Measurements from ENCODE around the gene KRT85.

The KRT85 gene

DNA sequence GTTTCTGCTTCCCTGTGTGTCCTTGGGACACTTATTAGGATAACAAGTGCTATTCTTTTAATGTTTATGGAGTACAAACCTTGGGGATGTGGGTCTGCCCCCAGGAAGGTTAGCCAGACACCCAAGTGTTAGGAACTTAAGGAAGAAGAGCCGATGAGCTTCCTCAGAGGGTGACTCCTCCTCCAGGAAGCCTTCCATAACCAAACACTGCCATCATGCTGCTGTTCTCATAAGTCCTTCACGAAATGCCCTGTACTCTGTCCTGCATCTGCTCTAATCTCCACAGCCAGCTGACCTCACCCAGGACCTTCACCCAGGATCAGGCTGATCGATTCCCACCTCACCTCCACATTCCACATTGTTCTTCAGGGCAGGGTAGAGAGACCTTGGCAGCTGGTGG, 1.2 kb upstream of the KRT85 start:
- Histone ChIP-seq H3F3A (ENCODE audit: insufficient read depth, low read length) (no peaks in the 10 kb centered on the region), H3K9ac (ENCODE audit: low read length) (no peak overlapping the region), H3K79me2 (ENCODE audit: low read length) (no peaks in the 10 kb centered on the region), H3K4me2 (ENCODE audit: low read depth, low read length) (no peak overlapping the region), H3K4me3 (ENCODE audit: low read length) (no peak overlapping the region), H3K9me3 (replicated peaks; ENCODE audit: insufficient read depth, low read length) (no peaks in the 10 kb centered on the region), H3K27me3 (replicated peaks; ENCODE audit: insufficient read depth, low read length) (peaks cover 95% of the 10 kb centered on the region), H3K4me1 (ENCODE audit: low read length) (no peaks in the 10 kb centered on the region), H3K9me2 (replicated peaks; ENCODE audit: insufficient read depth, low read length) (no peaks in the 10 kb centered on the region), H2AFZ (ENCODE audit: low read length) (no peak overlapping the region), H4K20me1 (ENCODE audit: insufficient read depth, low read length) (no peaks in the 10 kb centered on the region), H3K36me3 (replicated peaks; ENCODE audit: insufficient read depth, low read length) (no peaks in the 10 kb centered on the region), H3K27ac (ENCODE audit: low read length) (no peak overlapping the region)
- no peak for DNase-seq
- TF ChIP-seq EZH2phosphoT487 (IDR thresholded peaks at IDR 0.05; ENCODE audit: low read length) (no peak), EZH2 (optimal IDR thresholded peaks at IDR 0.05; ENCODE audit: low read depth, low read length) (no peak)
- TF ChIP-seq, protein P1, sequence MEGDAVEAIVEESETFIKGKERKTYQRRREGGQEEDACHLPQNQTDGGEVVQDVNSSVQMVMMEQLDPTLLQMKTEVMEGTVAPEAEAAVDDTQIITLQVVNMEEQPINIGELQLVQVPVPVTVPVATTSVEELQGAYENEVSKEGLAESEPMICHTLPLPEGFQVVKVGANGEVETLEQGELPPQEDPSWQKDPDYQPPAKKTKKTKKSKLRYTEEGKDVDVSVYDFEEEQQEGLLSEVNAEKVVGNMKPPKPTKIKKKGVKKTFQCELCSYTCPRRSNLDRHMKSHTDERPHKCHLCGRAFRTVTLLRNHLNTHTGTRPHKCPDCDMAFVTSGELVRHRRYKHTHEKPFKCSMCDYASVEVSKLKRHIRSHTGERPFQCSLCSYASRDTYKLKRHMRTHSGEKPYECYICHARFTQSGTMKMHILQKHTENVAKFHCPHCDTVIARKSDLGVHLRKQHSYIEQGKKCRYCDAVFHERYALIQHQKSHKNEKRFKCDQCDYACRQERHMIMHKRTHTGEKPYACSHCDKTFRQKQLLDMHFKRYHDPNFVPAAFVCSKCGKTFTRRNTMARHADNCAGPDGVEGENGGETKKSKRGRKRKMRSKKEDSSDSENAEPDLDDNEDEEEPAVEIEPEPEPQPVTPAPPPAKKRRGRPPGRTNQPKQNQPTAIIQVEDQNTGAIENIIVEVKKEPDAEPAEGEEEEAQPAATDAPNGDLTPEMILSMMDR (IDR thresholded peaks at IDR 0.05; ENCODE audit: low read length), result no peak

DNA sequence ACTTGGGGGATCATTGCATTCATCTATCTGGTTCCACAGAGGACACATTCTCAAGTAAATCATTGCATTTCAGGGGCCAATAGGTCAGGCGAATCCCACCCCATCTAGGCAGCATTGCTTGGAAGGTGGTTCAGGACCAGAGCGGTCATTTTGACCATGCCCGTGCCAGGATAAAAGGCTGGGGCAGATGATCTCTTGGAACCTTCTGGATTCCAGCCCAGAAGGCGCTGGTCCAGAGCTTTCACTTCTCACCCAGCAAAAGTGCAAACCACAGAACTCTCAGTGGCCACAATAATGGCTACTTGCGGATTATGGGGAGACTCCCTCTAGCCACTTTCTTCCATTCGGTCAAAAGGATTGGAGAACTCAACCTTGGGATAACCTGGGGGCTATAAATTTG, 595 bp upstream of the KRT85 start:
- H3K9ac ChIP-seq (ENCODE audit: low read length), result no peak overlapping the region
- H3K79me2 ChIP-seq (ENCODE audit: low read length), result no peaks in the 10 kb centered on the region
- no peaks in the 10 kb centered on the region for H3K9me2 ChIP-seq (replicated peaks; ENCODE audit: insufficient read depth, low read length)
- H3K27ac ChIP-seq (ENCODE audit: low read length), result no peak overlapping the region
- H4K20me1 ChIP-seq (ENCODE audit: insufficient read depth, low read length), result no peaks in the 10 kb centered on the region
- H3K4me1 ChIP-seq (ENCODE audit: low read length), result no peaks in the 10 kb centered on the region
- no peaks in the 10 kb centered on the region for H3F3A ChIP-seq (ENCODE audit: insufficient read depth, low read length)
- no peak overlapping the region for H3K4me2 ChIP-seq (ENCODE audit: low read depth, low read length)
- H3K27me3 ChIP-seq (replicated peaks; ENCODE audit: insufficient read depth, low read length), result peaks cover 98% of the 10 kb centered on the region
- no peak overlapping the region for H3K4me3 ChIP-seq (ENCODE audit: low read length)
- no peak overlapping the region for H2AFZ ChIP-seq (ENCODE audit: low read length)
- TF ChIP-seq, protein P1 (IDR thresholded peaks at IDR 0.05; ENCODE audit: low read length), result no peak
- TF ChIP-seq EZH2 (optimal IDR thresholded peaks at IDR 0.05; ENCODE audit: low read depth, low read length) (no peak), EZH2phosphoT487 (IDR thresholded peaks at IDR 0.05; ENCODE audit: low read length) (no peak)
- no peaks in the 10 kb centered on the region for H3K36me3 ChIP-seq (replicated peaks; ENCODE audit: insufficient read depth, low read length)
- DNase-seq, result no peak
- no peaks in the 10 kb centered on the region for H3K9me3 ChIP-seq (replicated peaks; ENCODE audit: insufficient read depth, low read length)

DNA sequence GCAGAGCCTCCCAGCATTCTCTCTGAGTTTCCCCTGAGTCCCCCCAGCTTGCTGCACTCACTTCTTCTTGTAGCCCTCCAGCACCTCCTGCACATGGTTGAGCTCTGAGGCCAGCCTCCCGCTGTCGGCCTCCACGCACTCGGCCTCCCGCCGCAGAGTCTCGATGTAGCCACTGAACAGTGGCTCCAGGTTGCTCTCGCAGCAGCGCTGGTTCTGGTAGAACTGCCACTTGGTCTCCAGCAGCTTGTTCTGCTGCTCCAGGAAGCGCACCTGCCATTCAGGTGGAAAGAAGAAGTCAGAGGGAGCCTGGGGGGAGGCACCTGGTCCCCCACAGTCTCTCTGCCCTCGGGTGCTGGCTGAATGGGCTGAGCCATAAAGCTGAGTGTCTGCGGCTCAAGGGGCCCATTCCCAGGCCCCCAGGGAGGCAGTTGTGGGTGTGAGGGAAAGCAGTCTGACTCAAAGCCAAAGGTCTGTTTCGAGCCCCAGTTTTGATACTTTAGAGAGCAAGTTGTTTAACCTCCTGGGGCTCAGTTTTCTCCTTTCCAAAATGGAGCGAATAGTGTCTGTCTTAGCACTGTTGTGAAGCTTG, 2.3 kb downstream of the KRT85 start:
- Histone ChIP-seq H3K9me2 (replicated peaks; ENCODE audit: insufficient read depth, low read length) (no peaks in the 10 kb centered on the region), H3K27me3 (replicated peaks; ENCODE audit: insufficient read depth, low read length) (peaks cover 97% of the 10 kb centered on the region), H3K4me2 (ENCODE audit: low read depth, low read length) (no peak overlapping the region), H3K27ac (ENCODE audit: low read length) (no peak overlapping the region), H2AFZ (ENCODE audit: low read length) (no peak overlapping the region), H3K36me3 (replicated peaks; ENCODE audit: insufficient read depth, low read length) (no peaks in the 10 kb centered on the region), H3K9me3 (replicated peaks; ENCODE audit: insufficient read depth, low read length) (no peaks in the 10 kb centered on the region), H3K4me1 (ENCODE audit: low read length) (no peaks in the 10 kb centered on the region), H3K4me3 (ENCODE audit: low read length) (no peak overlapping the region), H3K9ac (ENCODE audit: low read length) (no peak overlapping the region), H3K79me2 (ENCODE audit: low read length) (no peaks in the 10 kb centered on the region), H4K20me1 (ENCODE audit: insufficient read depth, low read length) (no peaks in the 10 kb centered on the region), H3F3A (ENCODE audit: insufficient read depth, low read length) (no peaks in the 10 kb centered on the region)
- DNase-seq, result no peak
- TF ChIP-seq EZH2phosphoT487 (IDR thresholded peaks at IDR 0.05; ENCODE audit: low read length) (no peak), EZH2 (optimal IDR thresholded peaks at IDR 0.05; ENCODE audit: low read depth, low read length) (no peak)
- TF ChIP-seq, protein P1 (IDR thresholded peaks at IDR 0.05; ENCODE audit: low read length), result no peak
